GM19452 (cell line): Measurements from ENCODE around the gene PPIP5K2.
"Not testable (repeated sequence)": the region's sequence is repeated elsewhere in the genome, so short reads cannot be mapped to it uniquely, and the experiment has no call there.

Source experiments
- ATAC-seq: cut with Tn5 transposase; IDR thresholded peaks from one replicate; pipeline ENCODE4 v1.9.1; 2021; ENCODE audit not compliant: unreplicated experiment

The PPIP5K2 gene

GRCh38 chr5:103120607-103121200 is 603 bp downstream of the PPIP5K2 start:
- no peak for ATAC-seq

- ATAC-seq = no peak
Observed at GRCh38 chr5:103122242-103122641, 2.1 kb downstream of the PPIP5K2 start.

- no peak for ATAC-seq
Observed at GRCh38 chr5:103126557-103126956, 6.5 kb downstream of the PPIP5K2 start.

GRCh38 chr5:103127292-103127817 is 7.3 kb downstream of the PPIP5K2 start:
- no peak for ATAC-seq

- ATAC-seq = no peak
Observed at GRCh38 chr5:103128202-103128601, 8.1 kb downstream of the PPIP5K2 start.

- no peak for ATAC-seq
Observed at GRCh38 chr5:103132684-103133083, 12.6 kb downstream of the PPIP5K2 start.

- ATAC-seq = no peak
Observed at GRCh38 chr5:103133231-103133630, 13.1 kb downstream of the PPIP5K2 start.

GRCh38 chr5:103135461-103135860 is 15.4 kb downstream of the PPIP5K2 start:
- no peak for ATAC-seq

- no peak for ATAC-seq
Observed at GRCh38 chr5:103138202-103138690, 18.1 kb downstream of the PPIP5K2 start.

GRCh38 chr5:103139264-103139865 is 19.3 kb downstream of the PPIP5K2 start:
- ATAC-seq = peak; percentile 97

GRCh38 chr5:103142132-103142531 is 22.0 kb downstream of the PPIP5K2 start:
- not testable (repeated sequence) for ATAC-seq

GRCh38 chr5:103145196-103145595 is 25.1 kb downstream of the PPIP5K2 start:
- ATAC-seq = no peak

GRCh38 chr5:103148213-103148612 is 28.1 kb downstream of the PPIP5K2 start:
- ATAC-seq = no peak

- no peak for ATAC-seq
Observed at GRCh38 chr5:103151156-103151555, 31.1 kb downstream of the PPIP5K2 start.

GRCh38 chr5:103166706-103167105 is 46.6 kb downstream of the PPIP5K2 start:
- no peak for ATAC-seq

GRCh38 chr5:103174147-103174546 is 54.0 kb downstream of the PPIP5K2 start:
- ATAC-seq = no peak

GRCh38 chr5:103177543-103177942 is 57.4 kb downstream of the PPIP5K2 start:
- ATAC-seq = no peak

- no peak for ATAC-seq
Observed at GRCh38 chr5:103178167-103178566, 58.1 kb downstream of the PPIP5K2 start.

GRCh38 chr5:103186152-103186551 is 66.1 kb downstream of the PPIP5K2 start:
- no peak for ATAC-seq

- no peak for ATAC-seq
Observed at GRCh38 chr5:103188436-103188835, 68.3 kb downstream of the PPIP5K2 start.

- no peak for ATAC-seq
Observed at GRCh38 chr5:103203226-103203625, 83.1 kb downstream of the PPIP5K2 start.

GRCh38 chr5:103204990-103205389 is 84.9 kb downstream of the PPIP5K2 start:
- ATAC-seq = not testable (repeated sequence)
